Esophagus mucosa (tissue), 1 donor: ENCODE data around the gene SFRP5. TPM values are rescaled to one million over a fixed set of nuclear protein-coding genes. Genes with fewer than 3 reads are reported as not detected.

Experiments
- ATAC-seq: fragments of 200-7000 bp; cut with Tn5 transposase; one replicate; pipeline ENCODE4 v1.9.1; 2020
- total RNA-seq: library from RNA; stranded (reverse); gene quantifications from one replicate; pipeline ENCODE4 v1.2.4, GENCODE V29; 2023
- donor health status: DM: yes; HTN: yes; CAD: no.

Gene SFRP5
- total RNA-seq, 1 donor from 2014 or later, result not detected

DNA sequence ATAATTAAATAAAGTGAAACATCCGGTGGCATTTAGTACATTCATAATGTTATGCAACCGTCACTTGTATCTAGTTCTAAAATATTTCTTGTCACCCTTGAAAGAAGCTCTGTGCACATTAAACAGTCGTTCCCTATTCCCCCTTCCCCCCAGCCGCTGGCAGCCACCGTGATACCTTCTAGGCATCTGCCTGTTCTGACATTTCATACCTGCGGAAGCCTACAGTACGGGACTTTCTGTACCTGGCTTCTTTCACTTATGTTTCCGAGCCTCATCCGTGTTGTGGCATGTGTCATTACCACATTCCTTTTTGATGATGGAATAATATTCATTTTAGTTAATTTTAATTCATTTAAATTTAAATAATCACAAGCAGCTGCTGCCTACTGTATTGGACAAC, 13.9 kb upstream of the SFRP5 start:
- ATAC-seq, result peak; percentile 24

DNA sequence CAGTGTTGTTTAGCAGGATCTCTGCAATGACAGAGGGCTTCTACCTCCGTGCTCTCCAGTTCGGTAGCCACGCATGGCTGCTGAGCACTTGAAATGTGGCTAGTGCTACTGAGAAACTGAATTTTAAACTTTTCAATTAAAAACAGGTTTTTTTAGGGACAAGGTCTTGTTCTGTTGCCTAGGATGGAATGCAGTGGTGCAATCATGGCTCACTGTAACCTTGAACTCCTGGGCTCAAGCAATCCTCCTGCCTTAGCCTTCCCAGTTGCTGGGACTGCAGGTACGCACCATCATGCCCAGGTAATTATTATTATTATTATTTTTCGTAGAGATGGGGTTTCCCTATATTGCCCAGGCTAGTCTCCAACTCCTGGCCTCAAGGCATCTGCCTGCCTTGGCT, 13.4 kb upstream of the SFRP5 start:
- ATAC-seq, result no peak

DNA sequence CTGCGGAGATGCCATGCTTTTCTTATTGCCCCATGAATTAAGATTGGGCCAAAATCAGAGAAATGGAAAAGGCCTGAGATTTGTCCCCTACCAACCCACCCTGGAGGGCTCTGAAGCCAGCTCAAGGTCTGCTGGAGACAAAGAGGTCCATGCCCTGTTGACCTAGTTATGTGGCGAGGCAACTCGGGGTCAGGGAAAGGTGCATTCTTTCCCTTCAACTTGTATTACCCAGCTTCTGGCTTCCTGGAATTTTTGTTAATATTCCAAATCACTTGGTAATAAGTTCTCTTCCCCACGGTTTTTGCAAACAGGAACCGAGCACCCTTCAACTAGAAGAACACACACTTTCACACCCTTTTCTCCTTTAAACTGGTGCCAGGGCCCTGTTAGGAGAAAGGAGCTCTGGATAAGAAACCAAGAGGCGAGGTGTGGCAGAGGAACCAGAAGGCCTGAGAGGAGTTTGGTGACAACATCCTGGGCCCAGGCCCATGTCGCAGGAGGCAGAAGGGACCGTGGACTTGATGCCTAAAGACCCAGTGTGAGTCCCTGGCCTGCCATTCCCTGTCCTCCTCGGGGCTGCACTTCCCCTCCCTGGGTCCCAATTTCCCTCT, 12.5 kb upstream of the SFRP5 start:
- no peak for ATAC-seq

DNA sequence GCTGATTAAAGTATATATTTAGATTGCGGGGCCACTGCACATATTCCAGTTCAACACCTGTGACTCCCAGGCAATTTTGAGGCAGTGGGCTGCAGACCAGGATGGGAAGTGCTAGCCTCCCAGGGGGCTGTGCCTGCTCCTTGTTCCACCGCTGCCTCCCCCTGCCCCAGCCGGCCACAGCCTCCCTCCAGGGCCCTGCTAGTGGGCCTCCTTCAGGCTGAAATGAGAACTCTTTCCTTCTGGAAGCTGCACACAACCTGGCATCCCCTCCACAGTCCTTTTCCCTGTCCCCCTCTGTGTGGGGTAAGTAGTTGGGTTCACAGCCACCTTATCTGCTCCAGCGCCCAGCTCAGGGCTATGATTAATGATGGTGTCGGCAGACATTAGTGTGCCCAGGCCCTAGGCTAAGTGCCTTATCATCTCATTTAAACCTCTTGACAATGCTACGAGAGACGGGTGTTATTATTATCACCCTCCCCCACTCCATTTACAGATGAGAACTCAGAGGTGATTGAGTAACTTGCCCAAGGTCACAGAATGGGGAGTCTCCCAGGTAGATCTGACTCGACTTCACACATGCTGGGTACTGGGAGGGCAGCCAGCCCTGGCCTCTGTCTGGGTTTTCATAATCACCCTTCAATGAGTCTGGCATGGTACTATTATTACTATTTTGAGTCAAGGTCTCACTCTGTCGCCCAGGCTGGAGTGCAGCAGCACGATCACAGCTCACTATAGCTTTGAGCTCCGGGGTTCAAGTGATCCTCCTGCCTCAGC, 10.8 kb upstream of the SFRP5 start:
- ATAC-seq, result no peak

DNA sequence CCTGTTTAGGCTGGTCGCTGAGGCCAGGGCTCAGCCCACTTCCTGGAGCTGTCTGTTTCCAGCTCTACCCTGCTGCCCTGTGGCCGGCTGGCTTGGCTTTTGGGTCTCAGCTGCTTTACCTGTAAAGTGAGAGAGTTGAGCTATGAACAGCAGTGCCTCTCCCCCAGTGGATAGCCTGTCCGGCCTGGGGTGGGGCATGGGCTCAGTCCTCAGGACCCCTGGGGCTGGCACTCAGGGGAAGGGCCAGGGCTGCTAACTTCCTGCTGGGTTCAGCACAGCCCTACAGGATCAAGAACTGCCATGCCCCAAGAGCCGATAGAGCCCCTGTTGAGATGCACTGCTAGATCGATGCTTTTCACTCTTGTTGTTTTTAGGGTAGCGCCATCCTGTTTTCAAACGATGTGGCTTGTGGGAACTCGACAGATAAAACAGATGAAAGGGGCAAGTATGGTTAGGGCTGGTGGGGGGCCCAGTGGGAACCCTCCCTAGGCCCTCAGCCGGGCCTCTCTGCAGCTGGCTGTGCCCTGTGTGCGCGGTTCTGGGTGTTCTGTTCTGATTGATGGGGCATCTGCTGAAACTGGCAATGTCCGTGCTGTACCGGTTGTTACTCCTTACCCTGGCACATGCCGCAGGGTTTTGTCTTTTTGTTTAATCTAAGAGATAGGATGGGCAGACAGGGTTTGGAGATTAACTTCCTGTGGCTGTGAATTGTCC, 10.0 kb upstream of the SFRP5 start:
- no peak for ATAC-seq

DNA sequence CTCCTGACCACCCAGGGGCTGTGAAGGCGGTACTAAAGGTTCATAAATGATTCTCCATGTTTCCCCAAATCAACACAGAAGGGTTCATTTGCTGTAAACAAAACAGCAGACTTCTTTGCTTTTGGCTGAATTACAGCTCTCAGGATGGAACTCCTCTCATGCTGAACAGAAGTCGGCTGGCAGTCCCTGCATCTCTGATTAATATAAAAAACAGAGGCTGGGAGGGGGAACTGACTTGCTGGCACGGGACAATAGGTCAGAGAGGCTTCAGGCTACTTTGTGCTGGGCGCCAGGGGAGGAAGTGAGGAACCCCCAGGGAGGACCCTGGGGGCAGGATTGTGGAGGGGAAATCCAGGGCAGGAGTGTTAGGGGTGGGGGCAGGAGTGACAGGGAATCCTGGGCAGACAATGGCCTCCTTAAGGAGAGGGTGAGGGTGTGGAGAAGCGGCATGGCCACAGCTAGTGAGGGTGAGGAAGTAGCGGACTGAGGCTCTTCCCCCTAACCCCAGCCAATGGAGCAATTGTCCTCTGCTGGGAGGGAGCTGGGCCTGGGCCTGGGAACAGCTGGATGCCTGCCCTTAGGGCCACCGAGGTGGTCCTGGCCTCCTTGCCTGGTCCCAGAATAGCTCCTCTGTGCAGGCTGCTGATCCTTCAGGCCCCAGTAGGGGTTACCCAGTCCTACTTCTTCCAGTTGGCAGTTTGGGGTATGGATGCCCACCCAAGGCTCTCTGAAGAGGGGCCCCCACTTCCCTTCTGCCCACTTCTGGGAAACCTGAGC, 9.2 kb upstream of the SFRP5 start:
- ATAC-seq, result no peak

DNA sequence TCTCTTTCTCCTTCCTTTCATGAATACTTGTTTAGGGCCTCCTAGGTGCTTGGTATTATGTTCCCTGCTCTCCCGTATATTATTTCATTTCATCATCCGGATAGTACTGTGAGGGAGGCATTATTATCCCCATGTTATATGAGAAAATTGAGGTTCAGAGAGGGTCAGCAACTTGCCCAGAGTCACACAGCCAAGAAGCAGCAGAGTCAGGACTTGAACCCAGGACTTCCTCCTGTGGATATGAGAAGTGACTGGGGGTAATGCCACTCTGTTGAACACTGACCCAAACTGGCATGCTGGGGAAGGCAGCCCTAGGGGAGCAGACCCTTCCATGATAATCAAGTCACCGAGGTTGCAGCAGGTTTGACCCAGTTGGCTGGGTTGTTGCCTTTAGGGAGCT, 8.2 kb upstream of the SFRP5 start:
- no peak for ATAC-seq

DNA sequence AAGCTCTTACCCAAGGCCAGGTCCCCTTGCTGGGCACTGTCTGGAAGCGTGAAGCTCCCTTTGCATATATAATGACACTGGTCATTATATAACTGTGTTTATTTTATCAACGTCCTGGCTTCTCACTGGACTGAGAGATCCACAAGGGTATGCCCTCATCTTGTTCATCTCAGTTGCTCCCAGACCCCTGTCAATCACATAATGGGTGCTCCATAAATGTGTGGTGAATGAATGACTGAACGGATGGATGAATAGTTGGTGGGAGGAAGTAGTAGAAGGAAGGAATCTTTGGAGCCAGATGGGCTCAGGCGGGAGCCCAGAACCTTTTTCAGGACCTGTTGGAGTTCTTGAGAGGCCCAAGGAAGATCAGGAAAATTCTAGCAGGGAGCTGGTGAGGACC, 7.7 kb upstream of the SFRP5 start:
- no peak for ATAC-seq

DNA sequence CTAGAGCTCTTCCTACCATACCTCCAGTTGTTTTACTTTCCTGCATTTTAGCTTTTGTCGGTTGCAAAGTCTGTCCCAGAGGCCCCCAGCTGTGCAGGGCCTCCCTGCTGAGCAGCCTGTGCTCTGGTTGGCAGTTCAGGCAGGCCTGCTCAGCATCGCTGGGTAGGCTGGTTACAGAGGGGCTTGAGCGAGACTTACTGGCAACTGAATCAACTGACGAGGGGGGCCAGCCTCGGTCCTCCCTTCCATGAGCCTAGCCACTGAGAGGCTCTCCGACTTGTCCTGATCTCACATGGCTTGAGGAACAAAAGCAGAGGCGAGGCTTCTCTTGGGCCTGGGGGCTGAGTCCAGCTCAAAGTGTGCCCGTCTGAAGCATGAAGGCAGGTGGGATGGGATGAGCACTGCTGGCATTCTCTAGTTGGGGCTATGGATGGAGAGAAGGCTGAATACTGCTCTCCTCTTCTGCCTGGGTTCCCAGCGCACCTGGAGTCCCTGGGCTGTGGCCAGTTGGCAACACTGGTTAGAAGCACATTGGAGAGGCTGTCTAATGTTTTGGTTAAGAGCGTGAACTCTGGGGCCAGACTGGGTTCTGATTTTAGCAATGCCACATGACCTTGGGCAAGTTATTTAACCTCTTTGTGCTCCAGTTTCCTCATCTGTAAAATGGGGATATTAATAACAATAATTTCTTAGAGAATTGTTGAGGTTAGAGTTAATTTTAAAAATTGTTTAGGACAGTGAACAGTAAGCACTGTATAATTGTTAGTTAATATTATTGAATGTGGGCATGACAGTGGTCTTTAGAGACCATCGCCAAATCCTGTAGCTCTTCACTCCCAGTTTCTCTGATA, 6.9 kb upstream of the SFRP5 start:
- no peak for ATAC-seq

DNA sequence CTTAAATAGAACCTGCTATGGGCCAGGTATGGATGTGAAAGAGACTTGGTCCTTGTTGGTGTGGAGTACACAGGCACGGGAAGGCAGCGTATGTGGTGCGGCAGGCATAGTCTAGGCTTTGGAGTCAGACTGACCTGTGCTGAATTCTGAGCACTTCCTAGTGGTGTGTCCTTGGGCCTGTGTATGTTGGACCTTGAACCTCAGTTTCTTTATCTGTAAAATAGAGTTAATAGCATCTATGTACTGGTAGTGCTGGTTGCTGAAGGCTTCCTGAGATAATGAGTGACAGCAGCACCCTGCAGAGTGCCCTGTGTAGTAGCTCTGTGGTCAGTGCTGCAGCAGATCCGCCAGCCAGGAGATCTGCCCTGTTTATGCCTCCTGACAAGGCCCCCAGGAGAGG, 5.3 kb upstream of the SFRP5 start:
- ATAC-seq, result no peak

DNA sequence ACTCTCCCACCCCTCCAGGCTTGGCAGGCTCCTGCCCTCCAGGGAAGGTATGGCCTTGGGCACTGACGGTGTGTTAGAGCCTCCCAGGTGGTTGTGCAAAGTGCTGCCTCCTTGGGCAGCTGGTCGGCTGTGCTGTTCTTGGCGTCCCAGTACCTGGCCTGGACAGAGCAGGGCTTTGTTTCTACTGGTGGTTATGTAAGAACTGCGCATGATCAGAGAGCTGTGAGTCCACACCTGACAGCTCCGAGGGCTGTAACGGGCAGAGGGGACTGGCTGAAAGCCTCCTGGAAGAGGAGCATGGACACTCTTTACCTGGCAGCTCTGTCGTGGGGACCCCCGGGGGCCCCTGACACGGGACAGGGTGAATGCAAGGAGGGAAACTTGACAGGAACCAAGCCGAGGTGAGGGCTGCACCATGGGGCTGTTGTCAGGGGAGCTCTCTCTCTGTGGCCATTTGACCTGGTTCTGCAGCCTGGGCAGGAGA, 3.1 kb upstream of the SFRP5 start:
- ATAC-seq, result peak; percentile 20

DNA sequence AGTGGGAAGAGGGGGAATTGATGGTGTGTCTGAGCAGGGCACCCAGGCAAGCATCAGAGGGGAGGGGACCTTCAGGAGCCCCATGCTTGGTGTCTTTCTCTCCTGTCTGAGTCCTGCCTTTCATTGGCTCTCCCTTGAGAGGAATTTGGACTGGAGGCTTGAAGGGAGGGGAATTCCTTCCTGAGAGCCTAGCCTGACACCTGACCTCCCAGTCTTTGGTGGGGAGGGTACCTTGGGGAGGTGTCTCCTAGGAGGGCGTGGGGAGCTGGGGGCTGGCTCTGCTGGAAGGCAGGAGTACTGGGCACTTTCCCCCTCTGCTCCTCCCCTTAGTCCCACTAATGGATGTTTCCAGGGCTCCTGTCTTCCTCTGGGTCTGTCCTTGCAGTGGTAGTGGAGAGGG, 1.3 kb upstream of the SFRP5 start:
- no peak for ATAC-seq

DNA sequence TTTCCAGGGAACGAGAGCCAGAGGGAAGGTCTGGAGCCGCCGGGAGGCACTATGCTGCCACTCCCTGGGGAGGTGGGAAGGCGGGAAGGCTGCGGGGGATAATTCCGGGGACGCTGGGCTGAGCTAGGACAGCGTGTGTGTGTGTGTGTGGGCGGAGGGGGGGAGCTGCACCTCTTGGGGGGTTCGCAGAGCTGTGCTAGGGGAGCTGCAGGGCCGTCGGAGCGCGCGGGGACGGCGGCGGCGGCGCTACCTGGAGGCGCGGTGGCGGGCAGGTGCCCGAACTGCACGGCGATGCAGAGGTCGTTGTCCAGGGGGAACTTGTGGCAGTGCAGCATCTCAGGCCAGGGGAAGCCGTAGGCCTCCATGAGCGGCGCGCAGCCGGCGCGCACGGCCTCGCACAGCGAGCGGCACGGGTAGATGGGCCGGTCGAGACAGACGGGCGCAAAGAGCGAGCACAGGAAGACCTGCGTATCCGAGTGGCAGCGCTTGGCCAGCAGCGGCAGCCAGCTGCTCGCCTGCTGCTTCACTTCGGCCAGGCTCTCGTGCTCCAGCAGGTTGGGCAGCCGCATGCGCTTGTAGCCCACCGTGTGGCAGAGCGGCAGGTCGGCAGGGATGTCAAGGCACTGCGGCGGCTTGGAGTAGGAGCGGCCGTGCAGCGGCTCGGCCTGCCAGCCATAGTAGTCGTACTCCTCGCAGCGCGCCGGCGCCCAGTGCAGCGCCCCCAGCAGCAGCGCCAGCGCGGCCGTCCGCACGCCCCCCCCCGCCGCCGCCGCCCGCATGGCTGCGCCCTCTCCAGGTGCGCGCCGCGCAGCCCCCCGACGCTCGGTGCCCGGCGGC, 526 bp downstream of the SFRP5 start:
- peak; percentile 12 for ATAC-seq

DNA sequence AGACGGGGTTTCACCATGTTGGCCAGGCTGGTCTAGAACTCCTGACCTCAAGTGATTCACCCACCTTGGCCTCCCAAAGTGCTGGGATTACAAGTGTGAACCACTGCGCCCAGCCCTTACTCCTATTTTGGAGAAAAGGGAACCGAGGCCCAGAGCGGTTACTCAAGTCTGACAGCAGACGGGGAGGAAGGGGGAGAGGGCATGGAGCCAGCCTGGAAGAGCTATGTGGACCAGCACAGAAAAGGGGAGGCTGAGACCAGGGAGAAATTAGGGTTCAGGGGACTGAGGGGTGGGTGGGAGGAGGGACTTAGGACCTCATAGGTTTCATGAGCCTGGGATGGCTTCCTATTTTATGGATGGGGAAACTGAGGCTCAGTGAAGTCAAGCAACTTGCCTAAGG, 1.5 kb downstream of the SFRP5 start:
- no peak for ATAC-seq

DNA sequence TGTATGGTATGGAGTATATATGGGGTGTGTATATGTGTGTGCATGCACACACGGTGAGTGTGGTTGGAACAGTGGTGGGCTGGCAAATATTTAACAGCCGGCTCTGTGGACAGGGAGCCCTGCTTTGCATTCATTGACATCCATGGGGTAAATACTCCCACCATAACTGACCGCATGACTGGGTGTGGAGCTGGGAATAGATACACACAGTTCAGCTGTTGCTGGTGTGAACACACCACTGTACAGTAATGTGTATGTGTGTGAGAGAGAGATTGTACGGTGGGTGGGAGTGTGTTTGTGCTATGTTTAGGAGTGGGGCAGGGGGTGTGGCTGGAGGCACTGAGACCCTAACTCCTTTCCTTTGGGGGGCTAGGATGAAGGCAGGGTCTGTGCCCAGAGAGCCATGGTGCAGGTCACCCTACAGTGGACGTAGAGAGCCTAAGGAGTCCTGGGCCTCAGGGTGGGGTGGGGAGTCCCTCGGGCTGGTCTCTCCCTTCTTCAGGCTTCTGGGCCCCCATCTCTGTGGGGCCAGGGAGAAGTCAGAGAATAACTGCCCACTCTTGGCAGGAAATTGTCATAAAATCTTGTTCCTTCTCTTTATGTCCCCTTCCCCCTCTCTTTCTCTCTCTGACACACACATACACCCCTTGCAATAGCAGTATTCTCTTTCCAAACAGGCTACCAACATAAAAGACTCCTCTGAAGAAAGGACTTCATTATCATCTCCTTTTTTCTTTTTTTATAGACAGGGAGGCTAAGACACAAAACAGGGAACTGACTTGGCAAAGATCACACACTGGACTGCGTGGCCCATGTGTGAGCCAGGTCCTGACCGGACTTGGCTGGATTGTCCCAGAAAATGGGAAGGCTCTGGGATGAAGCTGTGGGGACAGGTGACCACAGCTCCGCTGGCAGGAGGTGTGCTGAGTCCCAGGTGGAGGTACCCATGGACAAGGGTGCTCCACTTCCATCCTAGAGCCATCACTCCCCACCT, 3.2 kb downstream of the SFRP5 start:
- no peak for ATAC-seq

DNA sequence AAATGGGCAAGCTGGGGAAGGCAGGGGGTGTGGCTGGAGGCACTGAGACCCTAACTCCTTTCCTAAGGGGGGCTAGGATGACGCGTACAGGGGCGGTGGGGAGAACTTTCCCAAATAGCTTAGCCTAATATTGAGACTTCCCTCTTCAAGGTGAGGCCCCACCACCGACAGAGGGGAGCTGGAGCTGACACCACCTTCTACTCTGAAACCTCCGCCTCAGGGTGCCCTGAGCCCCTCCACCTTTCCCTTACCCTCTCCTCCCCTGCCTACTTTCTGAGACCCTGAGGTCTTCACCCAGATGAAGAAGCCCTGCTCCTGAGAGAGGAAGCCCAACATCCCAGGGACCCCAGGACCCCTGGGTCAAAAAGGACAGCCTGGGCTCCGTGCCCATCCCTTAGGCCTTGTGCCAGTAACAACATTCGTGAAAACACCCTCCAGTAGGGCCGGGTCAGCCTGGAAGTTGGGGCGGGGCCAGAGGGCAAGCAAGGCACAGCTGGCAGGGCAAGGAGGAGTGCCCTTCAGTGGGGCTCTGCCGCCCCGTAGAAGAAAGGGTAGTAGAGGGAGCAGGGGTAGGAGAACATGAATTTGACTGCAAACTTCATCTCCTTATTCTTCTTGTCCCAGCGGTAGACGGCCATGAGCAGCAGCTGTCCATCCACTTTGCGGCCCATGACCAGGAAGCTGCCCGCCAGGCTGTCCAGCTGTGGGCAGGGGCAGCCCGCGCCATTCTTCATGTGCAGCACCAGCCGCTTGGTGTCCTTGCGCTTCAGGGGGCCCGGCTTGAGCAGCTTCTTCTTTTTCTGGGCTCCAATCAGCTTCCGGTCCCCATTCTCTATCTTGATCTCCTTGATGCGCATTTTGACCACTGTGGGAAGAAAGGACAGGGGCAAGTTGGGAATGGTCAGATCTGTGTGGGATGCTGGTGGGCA, 4.5 kb downstream of the SFRP5 start:
- no peak for ATAC-seq

DNA sequence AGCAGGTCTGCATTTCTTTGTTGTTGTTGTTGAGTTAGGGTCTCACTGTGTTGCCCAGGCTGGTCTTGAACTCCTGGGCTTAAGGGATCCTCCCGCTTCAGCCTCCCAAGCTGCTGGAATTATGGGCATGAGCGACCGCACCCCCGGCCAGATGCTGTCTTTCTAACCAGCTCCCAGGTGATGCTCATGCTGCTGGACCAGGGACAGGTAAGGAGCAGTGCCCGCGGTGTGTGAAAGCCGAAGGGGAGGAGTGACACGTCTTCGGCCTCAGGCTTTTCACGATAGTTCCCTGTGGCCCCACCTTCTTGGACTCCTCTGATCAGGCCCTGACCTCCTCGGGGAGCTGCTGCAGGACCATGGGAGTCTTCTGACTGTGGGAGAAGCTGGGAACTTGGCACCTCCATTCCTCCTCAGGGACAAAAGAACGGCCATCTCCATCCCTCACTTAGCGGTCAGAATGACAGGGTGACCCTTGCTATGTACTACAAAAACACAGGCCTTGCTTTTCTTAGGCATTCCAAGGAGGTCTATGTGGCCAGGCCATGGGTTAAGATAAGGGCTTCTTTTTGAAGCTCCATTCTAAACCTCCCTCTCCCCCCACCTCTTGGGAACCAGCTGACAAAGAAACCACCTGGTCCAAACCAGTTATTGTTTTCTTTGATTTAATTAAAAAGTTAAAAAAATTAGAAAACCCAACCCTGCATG, 5.5 kb downstream of the SFRP5 start:
- ATAC-seq, result no peak

DNA sequence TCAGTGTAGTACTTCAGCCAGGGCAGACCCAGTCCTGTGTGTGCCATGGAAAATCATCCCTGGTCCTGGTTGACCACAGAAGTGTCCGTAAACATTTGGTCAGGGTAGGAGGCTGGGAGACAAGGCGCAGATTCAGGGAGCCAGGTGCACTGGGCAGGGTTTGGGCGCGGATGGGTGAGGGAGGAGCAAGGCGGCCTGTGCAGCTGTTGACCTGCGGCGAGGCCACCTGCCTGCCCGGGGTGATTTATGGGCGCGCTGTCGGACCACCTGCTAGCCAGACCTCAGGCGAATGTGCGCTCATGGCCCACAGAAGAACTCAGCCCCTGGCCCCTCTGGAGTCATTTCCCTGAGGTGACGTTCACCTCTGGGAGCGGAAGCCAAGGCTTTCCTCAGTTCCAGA, 6.6 kb downstream of the SFRP5 start:
- no peak for ATAC-seq
